Chondrocyte (in vitro differentiated cells): ENCODE data around the gene SYNPO2. TPM values are rescaled to one million over a fixed set of nuclear protein-coding genes. Genes with fewer than 3 reads are reported as not detected.

Experiments
- DNase-seq: peaks from one replicate; pipeline ENCODE4 v3.0.0; 2021; ENCODE audit warnings: mixed read lengths, low spot score
- H3K27ac Mint-ChIP-seq: one replicate; pipeline ENCODE4 v1.8.0; 2021; ENCODE audit warnings: mild to moderate bottlenecking, moderate library complexity, mixed read lengths; ENCODE audit not compliant: unreplicated experiment
- H3K27me3 Mint-ChIP-seq: 2 replicates; pipeline ENCODE4 v1.8.0; 2021; ENCODE audit warnings: low read depth, mixed read lengths
- H3K36me3 Mint-ChIP-seq: 2 replicates; pipeline ENCODE4 v1.8.0; 2021; ENCODE audit warnings: low read depth, mixed read lengths
- H3K4me1 Mint-ChIP-seq: 2 replicates; pipeline ENCODE4 v1.8.0; 2021; ENCODE audit warnings: low read depth, mild to moderate bottlenecking, mixed read lengths
- H3K4me3 Mint-ChIP-seq: one replicate; pipeline ENCODE4 v1.8.0; 2021; ENCODE audit warnings: mild to moderate bottlenecking, moderate library complexity, mixed read lengths; ENCODE audit not compliant: unreplicated experiment
- H3K9me3 Mint-ChIP-seq: 2 replicates; pipeline ENCODE4 v1.8.0; 2021; ENCODE audit warnings: low read depth, mixed read lengths
- CTCF ChIP-seq: fragments of 200-600 bp; sonication (generic); IDR thresholded peaks from 2 replicates; pipeline ENCODE4 v1.5.0; 2021; ENCODE audit warnings: antibody characterized with exemption, mild to moderate bottlenecking, moderate library complexity
- total RNA-seq: library from RNA; stranded (reverse); gene quantifications from 3 replicates; pipeline ENCODE4 v1.2.1, GENCODE V29; 2021

The SYNPO2 gene
- total RNA-seq, 1 donor from 2014 or later = 21.5 TPM

- peaks cover 5% of the 10 kb centered on the region for H3K9me3 Mint-ChIP-seq
- H3K4me1 Mint-ChIP-seq = peaks cover 44% of the 10 kb centered on the region
- no peak for DNase-seq
- peak; percentile 39 for TF ChIP-seq CTCF
- peaks cover 12% of the 10 kb centered on the region for H3K36me3 Mint-ChIP-seq
- no peaks in the 10 kb centered on the region for H3K27me3 Mint-ChIP-seq
- H3K4me3 Mint-ChIP-seq = no peak overlapping the region
- H3K27ac Mint-ChIP-seq = peak overlapping the region; percentile 98
Observed at GRCh38 chr4:119025916-119026661, 137.4 kb downstream of the SYNPO2 start.

- Mint-ChIP-seq H3K36me3 (peaks cover 15% of the 10 kb centered on the region), H3K4me1 (peaks cover 44% of the 10 kb centered on the region), H3K27me3 (no peaks in the 10 kb centered on the region), H3K4me3 (peak overlapping the region; percentile 54), H3K9me3 (peaks cover 5% of the 10 kb centered on the region), H3K27ac (peak overlapping the region; percentile 98)
- DNase-seq = no peak
- TF ChIP-seq CTCF = no peak
Observed at GRCh38 chr4:119026662-119027444, 138.2 kb downstream of the SYNPO2 start.

GRCh38 chr4:119027811-119028210 lies 139.2 kb downstream of the SYNPO2 start:
- Mint-ChIP-seq H3K27me3 (no peaks in the 10 kb centered on the region), H3K36me3 (peaks cover 15% of the 10 kb centered on the region), H3K4me3 (peak overlapping the region; percentile 54), H3K9me3 (peaks cover 5% of the 10 kb centered on the region), H3K27ac (peak overlapping the region; percentile 27), H3K4me1 (peaks cover 47% of the 10 kb centered on the region)
- TF ChIP-seq CTCF = no peak
- no peak for DNase-seq

- H3K27ac Mint-ChIP-seq = peak overlapping the region; percentile 27
- peak overlapping the region; percentile 54 for H3K4me3 Mint-ChIP-seq
- peaks cover 52% of the 10 kb centered on the region for H3K4me1 Mint-ChIP-seq
- no peak for TF ChIP-seq CTCF
- H3K27me3 Mint-ChIP-seq = no peaks in the 10 kb centered on the region
- H3K36me3 Mint-ChIP-seq = peaks cover 15% of the 10 kb centered on the region
- H3K9me3 Mint-ChIP-seq = peaks cover 5% of the 10 kb centered on the region
- no peak for DNase-seq
Observed at GRCh38 chr4:119028296-119028695, 139.6 kb downstream of the SYNPO2 start.

GRCh38 chr4:119029847-119030535 lies 141.3 kb downstream of the SYNPO2 start:
- H3K4me3 Mint-ChIP-seq = peak overlapping the region; percentile 28
- no peak for TF ChIP-seq CTCF
- peaks cover 67% of the 10 kb centered on the region for H3K4me1 Mint-ChIP-seq
- peaks cover 15% of the 10 kb centered on the region for H3K36me3 Mint-ChIP-seq
- H3K9me3 Mint-ChIP-seq = peaks cover 5% of the 10 kb centered on the region
- DNase-seq = no peak
- H3K27ac Mint-ChIP-seq = no peak overlapping the region
- no peaks in the 10 kb centered on the region for H3K27me3 Mint-ChIP-seq
